Prostate gland (tissue), 2 donors: ENCODE results near the gene TMX3.

Source experiments
- POLR2A ChIP-seq: fragments of 450-650 bp; IDR thresholded peaks from one replicate; pipeline ENCODE4 v1.6.1; 2016; ENCODE audit warnings: antibody characterized with exemption, mild to moderate bottlenecking
- POLR2AphosphoS5 ChIP-seq: sonication (generic); formaldehyde crosslinking; IDR thresholded peaks from one replicate; pipeline ENCODE4 v1.6.1; 2017; ENCODE audit warnings: antibody characterized with exemption
- TF ChIP-seq, protein P1 (sequence below), 4 experiments: fragments of 200-600 bp in 2 of 4; fragments of 450-650 bp in 2 of 4; sonication (generic) in 2 of 4; IDR thresholded peaks; 1 replicate in 3 of 4; 2 replicates in 1 of 4; pipeline ENCODE4 v1.5.1; 2016 to 2019; ENCODE audit warnings: antibody characterized with exemption in 4 of 4, mild to moderate bottlenecking in 2 of 4, moderate library complexity in 2 of 4

DNA sequence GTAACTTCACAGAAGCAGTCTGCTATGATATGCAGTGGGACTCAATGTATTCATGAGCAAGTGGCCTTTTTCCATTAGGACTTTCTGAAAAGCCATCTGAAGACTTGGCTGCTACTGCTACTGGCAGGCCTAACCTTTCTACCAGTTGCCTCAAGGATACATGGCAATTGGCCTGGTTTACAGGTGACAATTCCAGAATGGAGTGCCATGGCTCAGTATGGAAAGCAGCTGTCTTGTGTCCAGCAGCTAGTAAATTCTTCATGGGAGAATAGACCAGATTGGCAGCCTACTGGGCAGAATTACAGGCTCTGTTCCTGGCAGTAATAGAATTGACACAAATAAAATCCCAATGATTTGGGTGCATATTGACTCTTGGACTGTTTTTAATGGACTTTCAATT, 12.6 kb upstream of the TMX3 start:
- TF ChIP-seq, protein P1, sequence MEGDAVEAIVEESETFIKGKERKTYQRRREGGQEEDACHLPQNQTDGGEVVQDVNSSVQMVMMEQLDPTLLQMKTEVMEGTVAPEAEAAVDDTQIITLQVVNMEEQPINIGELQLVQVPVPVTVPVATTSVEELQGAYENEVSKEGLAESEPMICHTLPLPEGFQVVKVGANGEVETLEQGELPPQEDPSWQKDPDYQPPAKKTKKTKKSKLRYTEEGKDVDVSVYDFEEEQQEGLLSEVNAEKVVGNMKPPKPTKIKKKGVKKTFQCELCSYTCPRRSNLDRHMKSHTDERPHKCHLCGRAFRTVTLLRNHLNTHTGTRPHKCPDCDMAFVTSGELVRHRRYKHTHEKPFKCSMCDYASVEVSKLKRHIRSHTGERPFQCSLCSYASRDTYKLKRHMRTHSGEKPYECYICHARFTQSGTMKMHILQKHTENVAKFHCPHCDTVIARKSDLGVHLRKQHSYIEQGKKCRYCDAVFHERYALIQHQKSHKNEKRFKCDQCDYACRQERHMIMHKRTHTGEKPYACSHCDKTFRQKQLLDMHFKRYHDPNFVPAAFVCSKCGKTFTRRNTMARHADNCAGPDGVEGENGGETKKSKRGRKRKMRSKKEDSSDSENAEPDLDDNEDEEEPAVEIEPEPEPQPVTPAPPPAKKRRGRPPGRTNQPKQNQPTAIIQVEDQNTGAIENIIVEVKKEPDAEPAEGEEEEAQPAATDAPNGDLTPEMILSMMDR (IDR thresholded peaks at IDR 0.05), result no peak
- TF ChIP-seq POLR2A, result no peak
- TF ChIP-seq POLR2AphosphoS5, result peak; percentile 47
